HEK293 (cell line): ENCODE data around the gene NADK.

ENCODE experiments used
- CTCF ChIP-seq: fragments of 450-650 bp; formaldehyde crosslinking; IDR thresholded peaks from 2 replicates; pipeline ENCODE4 v1.5.1; 2016; ENCODE audit warnings: missing biosample characterization, missing genetic modification characterization
- HOXA7 ChIP-seq: sonication (generic); formaldehyde crosslinking; IDR thresholded peaks from 2 replicates; pipeline ENCODE4 v1.8.1; 2022; ENCODE audit warnings: missing genetic modification reagents, borderline replicate concordance
- ZNF140 ChIP-seq: fragments of 450-650 bp; formaldehyde crosslinking; IDR thresholded peaks from 2 replicates; pipeline ENCODE4 v1.5.1; 2016; ENCODE audit warnings: missing biosample characterization, missing genetic modification characterization
- ZNF221 ChIP-seq: fragments of 450-650 bp; formaldehyde crosslinking; IDR thresholded peaks from 2 replicates; pipeline ENCODE4 v1.5.1; 2017; ENCODE audit warnings: missing biosample characterization, missing genetic modification characterization, borderline replicate concordance
- ZNF596 ChIP-seq: fragments of 450-650 bp; IDR thresholded peaks from 2 replicates; pipeline ENCODE4 v1.5.0; 2018; ENCODE audit warnings: missing biosample characterization, mild to moderate bottlenecking, missing genetic modification characterization, moderate library complexity

GRCh38 chr1:1757422-1758058, 20.7 kb downstream of the NADK start:
- TF ChIP-seq HOXA7 (CRISPR knock-in tag) = no peak
- no peak for TF ChIP-seq ZNF140
- TF ChIP-seq CTCF = no peak
- TF ChIP-seq ZNF596 (tag by site-specific recombination) = no peak
- TF ChIP-seq ZNF221 = no peak
